Measurements from ENCODE around the gene TRABD2B. TPM values are rescaled to one million over a fixed set of nuclear protein-coding genes. Genes with fewer than 3 reads are reported as not detected.

The TRABD2B gene
- total RNA-seq, 2 donors from 2014 or later = 2.6 to 4.3 TPM

DNA sequence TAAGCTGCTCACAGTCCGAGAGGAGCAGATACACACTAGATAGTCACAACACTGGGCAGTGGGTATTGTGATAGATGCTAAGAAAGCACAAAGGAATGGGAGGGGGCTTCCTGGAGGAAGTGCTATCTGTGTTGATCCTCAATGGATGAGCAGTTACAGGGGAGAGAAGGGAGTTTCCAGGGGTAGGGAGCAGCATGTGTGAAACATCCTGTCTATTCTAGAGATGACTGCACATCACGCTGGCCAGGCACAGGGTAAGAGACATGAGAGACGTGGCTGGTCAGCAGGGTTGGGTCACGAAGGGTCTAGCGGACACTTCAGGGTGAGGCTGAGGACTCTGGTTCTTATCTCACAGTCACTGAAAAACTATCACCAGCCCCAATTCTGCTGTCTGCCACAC, 235.2 kb downstream of the TRABD2B start:
- 69 to 70% methylated on average over 5 of the region's 5 CpGs for WGBS, 2 donors
- no peak for DNase-seq
- Histone ChIP-seq H3K4me3 (no peak overlapping the region), H3K9me3 (no peaks in the 10 kb centered on the region), H3K27ac (no peak overlapping the region), H3K36me3 (replicated peaks in 1 of 2; ENCODE audit: insufficient read depth in 1 of 2, low read depth in 2 of 2) (no peaks in the 10 kb centered on the region), H3K4me1 (peaks cover 6% of the 10 kb centered on the region), H3K27me3 (no peaks in the 10 kb centered on the region)
- no peak for TF ChIP-seq POLR2A (IDR thresholded peaks at IDR 0.05)
- TF ChIP-seq, protein P1, sequence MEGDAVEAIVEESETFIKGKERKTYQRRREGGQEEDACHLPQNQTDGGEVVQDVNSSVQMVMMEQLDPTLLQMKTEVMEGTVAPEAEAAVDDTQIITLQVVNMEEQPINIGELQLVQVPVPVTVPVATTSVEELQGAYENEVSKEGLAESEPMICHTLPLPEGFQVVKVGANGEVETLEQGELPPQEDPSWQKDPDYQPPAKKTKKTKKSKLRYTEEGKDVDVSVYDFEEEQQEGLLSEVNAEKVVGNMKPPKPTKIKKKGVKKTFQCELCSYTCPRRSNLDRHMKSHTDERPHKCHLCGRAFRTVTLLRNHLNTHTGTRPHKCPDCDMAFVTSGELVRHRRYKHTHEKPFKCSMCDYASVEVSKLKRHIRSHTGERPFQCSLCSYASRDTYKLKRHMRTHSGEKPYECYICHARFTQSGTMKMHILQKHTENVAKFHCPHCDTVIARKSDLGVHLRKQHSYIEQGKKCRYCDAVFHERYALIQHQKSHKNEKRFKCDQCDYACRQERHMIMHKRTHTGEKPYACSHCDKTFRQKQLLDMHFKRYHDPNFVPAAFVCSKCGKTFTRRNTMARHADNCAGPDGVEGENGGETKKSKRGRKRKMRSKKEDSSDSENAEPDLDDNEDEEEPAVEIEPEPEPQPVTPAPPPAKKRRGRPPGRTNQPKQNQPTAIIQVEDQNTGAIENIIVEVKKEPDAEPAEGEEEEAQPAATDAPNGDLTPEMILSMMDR (IDR thresholded peaks at IDR 0.05) = no peak
- intact Hi-C loops (cut with DNase I) = no loop called here
- ATAC-seq = no peak

DNA sequence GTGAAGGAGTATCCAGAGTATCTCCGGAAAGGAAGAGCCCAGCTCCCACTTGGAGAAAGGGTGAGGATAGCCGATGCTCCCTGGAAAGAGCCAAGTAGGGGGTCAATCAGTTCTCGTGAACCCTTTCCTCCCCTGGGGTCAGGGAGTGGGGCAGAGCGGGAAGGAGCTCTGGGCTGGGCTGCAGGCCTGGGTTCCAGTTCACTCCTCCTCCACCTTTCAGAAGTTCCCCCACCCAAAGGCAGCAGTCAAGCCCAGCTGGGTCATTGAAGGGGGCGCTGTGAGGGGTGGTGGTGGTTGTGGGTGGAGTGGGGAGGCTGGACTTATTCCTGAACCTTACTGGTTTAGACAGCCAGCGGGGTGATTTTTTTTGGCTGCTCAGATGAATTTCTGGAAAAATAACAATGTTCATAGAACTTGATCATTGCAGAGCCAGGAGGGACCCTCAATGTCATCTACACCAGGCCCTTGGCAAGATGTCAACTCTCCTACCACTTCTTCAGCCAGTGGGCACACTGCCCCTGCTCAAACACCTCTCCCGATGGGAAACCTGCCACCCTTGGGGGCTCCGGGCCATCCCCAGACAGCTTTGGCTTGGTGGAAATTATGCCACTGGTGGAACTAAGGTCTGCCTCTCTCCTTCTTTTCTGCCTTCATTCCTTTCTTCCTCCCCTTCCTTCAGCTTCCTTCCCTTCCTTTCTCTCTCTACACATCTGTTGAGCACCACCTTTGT, 235.8 kb downstream of the TRABD2B start:
- Histone ChIP-seq H3K27me3 (no peaks in the 10 kb centered on the region), H3K27ac (no peak overlapping the region), H3K4me1 (peaks cover under 1% of the 10 kb centered on the region), H3K4me3 (no peak overlapping the region), H3K9me3 (no peaks in the 10 kb centered on the region), H3K36me3 (replicated peaks in 1 of 2; ENCODE audit: insufficient read depth in 1 of 2, low read depth in 2 of 2) (no peaks in the 10 kb centered on the region)
- intact Hi-C loops (cut with DNase I) = no loop called here
- ATAC-seq (no peak), DNase-seq (no peak)
- WGBS, 2 donors = 70 to 83% methylated on average over 8 of the region's 8 CpGs
- TF ChIP-seq, protein P1 (IDR thresholded peaks at IDR 0.05) = no peak
- no peak for TF ChIP-seq POLR2A (IDR thresholded peaks at IDR 0.05)

DNA sequence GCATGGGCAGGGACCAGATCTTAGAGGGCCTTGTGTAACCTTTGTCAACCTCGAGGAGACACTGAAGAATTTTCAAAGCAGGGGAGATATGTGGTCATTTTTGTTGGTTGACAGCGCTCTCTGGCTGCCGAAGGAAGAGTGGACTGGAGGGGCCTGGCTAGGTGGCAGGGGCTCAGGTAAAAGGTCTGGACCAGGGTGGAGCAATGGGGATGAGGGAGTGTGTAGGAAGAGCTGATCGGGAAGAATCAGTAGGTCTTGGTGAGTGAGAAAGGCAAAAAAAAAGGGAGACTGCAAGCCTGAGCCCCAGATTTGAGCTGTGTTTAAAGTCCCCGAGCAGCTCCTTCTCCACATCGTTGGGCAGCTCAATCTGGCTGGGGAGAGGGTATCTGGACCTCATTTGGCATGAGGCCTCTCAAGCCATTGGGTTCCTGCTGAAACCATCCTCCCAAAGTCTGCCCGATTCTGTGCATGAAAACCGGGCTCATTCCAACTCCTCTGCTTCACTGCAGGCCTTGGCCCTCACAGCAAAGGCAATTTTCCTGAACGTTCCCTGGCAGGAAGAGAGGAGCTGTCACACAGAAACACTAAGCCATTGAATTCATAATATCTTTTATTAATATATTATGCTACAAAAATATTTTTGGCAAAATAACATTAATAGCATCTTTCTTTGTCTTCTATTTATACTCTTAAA, 237.1 kb downstream of the TRABD2B start:
- no peak for ATAC-seq
- Histone ChIP-seq H3K9me3 (no peaks in the 10 kb centered on the region), H3K4me1 (no peaks in the 10 kb centered on the region), H3K4me3 (no peak overlapping the region), H3K27ac (no peak overlapping the region), H3K27me3 (no peaks in the 10 kb centered on the region), H3K36me3 (replicated peaks in 1 of 2; ENCODE audit: insufficient read depth in 1 of 2, low read depth in 2 of 2) (no peaks in the 10 kb centered on the region)
- 75 to 77% methylated on average over 9 of the region's 9 CpGs for WGBS, 2 donors
- intact Hi-C loops (cut with DNase I) = no loop called here
- no peak for DNase-seq
- TF ChIP-seq, protein P1 (IDR thresholded peaks at IDR 0.05) = no peak
- no peak for TF ChIP-seq POLR2A (IDR thresholded peaks at IDR 0.05)

DNA sequence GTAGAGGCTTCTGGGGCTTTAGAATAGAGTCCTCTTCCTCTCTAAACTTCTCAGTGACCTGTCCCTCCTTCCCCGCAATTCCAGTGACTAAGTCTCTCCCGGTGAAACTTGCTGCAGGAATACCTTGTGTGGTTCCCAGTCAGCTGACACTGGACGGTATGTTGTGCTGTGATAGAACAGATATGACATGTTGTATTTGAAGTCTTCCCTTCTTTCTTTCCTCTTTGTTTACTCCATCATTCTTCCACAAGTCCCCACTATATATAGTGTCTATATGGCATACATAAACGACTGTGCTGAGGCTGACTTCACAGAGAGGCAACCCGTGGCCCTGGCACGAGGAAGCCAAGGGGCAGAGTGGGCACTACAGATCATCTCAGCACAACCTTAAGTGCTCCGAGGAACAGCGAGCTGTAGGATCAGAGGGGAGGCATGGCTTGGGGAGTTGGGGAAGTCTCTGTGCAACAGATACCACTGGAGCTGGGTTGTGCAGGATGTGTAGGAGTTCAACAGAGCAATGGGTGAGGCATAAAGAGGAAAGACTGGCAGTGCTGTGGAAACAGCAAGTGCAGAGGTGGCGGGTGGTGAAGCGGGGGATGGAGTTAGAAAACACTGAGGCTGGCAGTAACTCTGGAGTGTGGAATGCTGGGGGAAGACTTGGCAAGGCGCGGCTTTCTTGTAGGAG, 237.8 kb downstream of the TRABD2B start:
- Histone ChIP-seq H3K4me1 (no peaks in the 10 kb centered on the region), H3K27ac (no peak overlapping the region), H3K4me3 (no peak overlapping the region), H3K9me3 (no peaks in the 10 kb centered on the region), H3K27me3 (no peaks in the 10 kb centered on the region), H3K36me3 (replicated peaks in 1 of 2; ENCODE audit: insufficient read depth in 1 of 2, low read depth in 2 of 2) (no peaks in the 10 kb centered on the region)
- intact Hi-C loops (cut with DNase I) = no loop called here
- ATAC-seq (no peak), DNase-seq (no peak)
- 85 to 88% methylated on average over 12 of the region's 12 CpGs for WGBS, 2 donors
- TF ChIP-seq POLR2A (IDR thresholded peaks at IDR 0.05) = no peak

All from body of pancreas (tissue), 4 donors.